Endothelial cell of umbilical vein (primary cell): ENCODE measurements around the gene KAT2A. TPM values are rescaled to one million over a fixed set of nuclear protein-coding genes. Genes with fewer than 3 reads are reported as not detected.

Experiments used
- BruUV-seq: library from RNA; stranded (reverse); fragments of 400-500 nt; replicated peaks from 2 replicates; lab custom pipeline; 2021; lab: Mats Ljungman, UMichigan
- CTCF ChIA-PET: fragments of 300-600, 350-600 bp; sonication (Branson Sonifier 250); formaldehyde crosslinking; loops from one replicate; lab custom pipeline; 2021; ENCODE audit warnings: antibody characterized with exemption, inconsistent platforms; lab: Charles Lee
- POLR2A ChIA-PET: fragments of 300-600, 350-600 bp; sonication (Branson Sonifier 250); formaldehyde crosslinking; loops from one replicate; lab custom pipeline; 2021; ENCODE audit warnings: antibody characterized with exemption, inconsistent platforms; lab: Charles Lee
- DNase-seq: peaks from one replicate; pipeline ENCODE4 v3.0.0-alpha.2; 2011; ENCODE audit warnings: low read depth, low spot score
- FAIRE-seq: peaks from 2 replicates; lab custom pipeline; 2011; peaks lifted over from hg19 to GRCh38; lab: Jason Lieb, UNC
- H2AFZ ChIP-seq: 2 replicates; pipeline ENCODE4 v1.6.0; 2012; ENCODE audit warnings: low read depth, low read length, control low read depth, inconsistent platforms
- H3K27ac ChIP-seq: 2 replicates; pipeline ENCODE4 v1.5.1; 2011; ENCODE audit warnings: low read depth, mild to moderate bottlenecking, control low read depth, low read length, moderate library complexity; ENCODE audit not compliant: insufficient read depth
- H3K27me3 ChIP-seq, 2 experiments: 2 replicates each; pipeline versions ENCODE4 v1.6.0 to v1.6.1; 2011; ENCODE audit warnings: low read length in 2 of 2, mixed read lengths in 1 of 2; ENCODE audit not compliant: control insufficient read depth in 2 of 2, insufficient read depth in 2 of 2
- H3K36me3 ChIP-seq, 2 experiments: 2 replicates in 1 of 2; 3 replicates in 1 of 2; pipeline ENCODE4 v1.5.1; 2011; ENCODE audit warnings: low read length in 2 of 2, mild to moderate bottlenecking in 1 of 2, moderate library complexity in 1 of 2; ENCODE audit not compliant: control insufficient read depth in 2 of 2, insufficient read depth in 2 of 2; ENCODE audit errors: extremely low read depth in 1 of 2
- H3K4me1 ChIP-seq: 3 replicates; pipeline ENCODE4 v1.5.1; 2011; ENCODE audit warnings: mild to moderate bottlenecking, low read length; ENCODE audit not compliant: control insufficient read depth, insufficient read depth; ENCODE audit errors: extremely low read depth
- H3K4me2 ChIP-seq: 2 replicates; pipeline ENCODE4 v1.6.1; 2011; ENCODE audit warnings: low read length, control low read depth, mixed read lengths; ENCODE audit not compliant: insufficient read depth
- H3K4me3 ChIP-seq, 3 experiments: fragments of 200-600 bp in 1 of 3; sonication (generic), shearing (Covaris generic) in 1 of 3; replicated peaks in 1 of 3; 2 replicates each; pipeline ENCODE4 v1.5.1; 2011 to 2016; ENCODE audit warnings: control low read depth in 3 of 3, low read length in 3 of 3, mild to moderate bottlenecking in 2 of 3, inconsistent platforms in 1 of 3, low read depth in 1 of 3, moderate library complexity in 1 of 3; ENCODE audit not compliant: insufficient read depth in 1 of 3
- H3K79me2 ChIP-seq: 2 replicates; pipeline ENCODE4 v1.6.0; 2012; ENCODE audit warnings: low read length, inconsistent platforms; ENCODE audit not compliant: control insufficient read depth, insufficient read depth
- H3K9ac ChIP-seq: replicated peaks from 2 replicates; pipeline ENCODE3; 2011; ENCODE audit warnings: low read length, control low read depth; ENCODE audit not compliant: insufficient read depth; ENCODE audit errors: extremely low read depth
- H3K9me1 ChIP-seq: replicated peaks from 3 replicates; pipeline ENCODE4 v1.6.0; 2011; ENCODE audit warnings: mild to moderate bottlenecking, low read length; ENCODE audit not compliant: control insufficient read depth, insufficient read depth; ENCODE audit errors: extremely low read depth
- H3K9me3 ChIP-seq: replicated peaks from 2 replicates; pipeline ENCODE4 v1.5.1; 2012; ENCODE audit warnings: low read length, inconsistent platforms; ENCODE audit not compliant: control insufficient read depth, insufficient read depth
- H4K20me1 ChIP-seq: replicated peaks from 2 replicates; pipeline ENCODE3; 2011; ENCODE audit warnings: mild to moderate bottlenecking, low read length; ENCODE audit not compliant: control insufficient read depth, insufficient read depth; ENCODE audit errors: extremely low read depth
- CTCF ChIP-seq, 2 donors: IDR thresholded peaks; 1 replicate in 1 of 2; 2 replicates in 1 of 2; pipeline ENCODE4 v1.5.1; 2011; ENCODE audit warnings: low read length in 2 of 2, mild to moderate bottlenecking in 2 of 2, moderate library complexity in 2 of 2, control low read depth in 1 of 2, inconsistent platforms in 1 of 2, low read depth in 1 of 2; ENCODE audit not compliant: insufficient read depth in 1 of 2; ENCODE audit errors: extremely low read depth in 1 of 2
- FOS ChIP-seq: IDR thresholded peaks from 2 replicates; pipeline ENCODE4 v1.6.1; 2011; ENCODE audit warnings: mild to moderate bottlenecking, low read length, moderate library complexity, borderline replicate concordance; ENCODE audit not compliant: insufficient read depth
- JUN ChIP-seq: IDR thresholded peaks from 2 replicates; pipeline ENCODE4 v1.6.1; 2011; ENCODE audit warnings: borderline replicate concordance, low read depth; ENCODE audit not compliant: insufficient read length, insufficient read depth
- MAX ChIP-seq: IDR thresholded peaks from 2 replicates; pipeline ENCODE4 v1.6.1; 2011; ENCODE audit not compliant: insufficient read depth, insufficient read length
- MYC ChIP-seq: IDR thresholded peaks from one replicate; pipeline ENCODE4 v1.6.1; 2011; ENCODE audit warnings: mild to moderate bottlenecking, low read depth, low read length
- POLR2A ChIP-seq: IDR thresholded peaks from 2 replicates; pipeline ENCODE4 v1.6.1; 2012; ENCODE audit warnings: low read depth, mild to moderate bottlenecking, control low read depth, low read length
- POLR2AphosphoS5 ChIP-seq: IDR thresholded peaks from 2 replicates; pipeline ENCODE4 v1.6.1; 2012; ENCODE audit warnings: low read depth, mild to moderate bottlenecking, control low read depth, low read length, moderate library complexity; ENCODE audit not compliant: insufficient read depth
- dilution Hi-C: fragments of 300-500 bp; cut with MboI; formaldehyde crosslinking; loops from one replicate; pipeline ENCODE4 v1.15.0; 2019; ENCODE audit warnings: low sequenced_read_pairs; ENCODE audit not compliant: extremely low pct_ligation_motif_present
- intact Hi-C: fragments of 100-400 bp; cut with micrococcal nuclease; formaldehyde crosslinking; loops from one replicate; pipeline ENCODE4 v1.10.0; 2022
- polyA plus RNA-seq, 4 experiments: library from polyadenylated mRNA; depleted of rRNA in 3 of 4; stranded (reverse) in 3 of 4; unstranded in 1 of 4; fragments of >200 nt; gene quantifications; 2 replicates each; pipeline versions ENCODE4 v1.2.1 to v1.2.3, GENCODE V29; 2011 to 2012; ENCODE audit warnings: missing spikeins in 1 of 4
- total RNA-seq: library from RNA; stranded (reverse); gene quantifications from 2 replicates; pipeline ENCODE4 v1.2.3, GENCODE V29; 2021

Gene KAT2A
- total and polyA plus RNA-seq, 2 donors (not counting 3 experiments of a cell fraction or from before 2014, with no cell fraction given): 32.9 to 33.4 TPM

- POLR2A ChIA-PET: interaction anchor here (0.8 to 1.7 kb wide), 2 partner anchors 10 to 74 kb away, joined by 4 read pairs; no protein-coding TSS in a partner anchor
Observed at GRCh38 chr17:42113293-42114069, 7.7 kb downstream of the KAT2A start.

GRCh38 chr17:42112552-42113176, 8.5 kb downstream of the KAT2A start, which contains the start of gene DHX58:
DHX58 (minus strand) TSS chr17:42112714; CDS start chr17:42111892, 822 bp downstream.
- peak; percentile 88 for DNase-seq
- BruUV-seq: no TSS peak
- dilution Hi-C loops: loop anchor here (25.0 kb wide), 1 partner anchor 150 kb away; the partner anchor contains the start of gene CNP
- Histone ChIP-seq H3K4me1 (peaks cover 9% of the 10 kb centered on the region), H3K4me2 (peak within 1 kb of the TSS; percentile 53), H3K27me3 (no peaks in the 10 kb centered on the region), H3K4me3 (peak within 1 kb of the TSS in 2 of 3 experiments; percentile 29 to 31), H2AFZ (peak within 1 kb of the TSS; percentile 66), H3K9me3 (no peaks in the 10 kb centered on the region), H4K20me1 (no peaks in the 10 kb centered on the region), H3K79me2 (no peaks in the 10 kb centered on the region), H3K27ac (peak within 1 kb of the TSS; percentile 5), H3K9ac (peak within 1 kb of the TSS; percentile 42), H3K9me1 (no peaks in the 10 kb centered on the region), H3K36me3 (no peaks in the 10 kb centered on the region)
- intact Hi-C loops: loop anchor here (1.0 kb wide), 1 partner anchor 88 kb away; no protein-coding TSS in a partner anchor
- TF ChIP-seq MYC (no peak), POLR2AphosphoS5 (peak; percentile 26), POLR2A (peak; percentile 74), CTCF (IDR thresholded peaks at IDR 0.05; ENCODE audit: extremely low read depth in 1 of 2, insufficient read depth in 1 of 2, low read depth in 1 of 2, low read length in 2 of 2) (no peak), MAX (peak; percentile 84), JUN (no peak)
- CTCF ChIA-PET: interaction anchor here (0.6 to 2.2 kb wide), 11 partner anchors 11 to 153 kb away, joined by 3 to 13 read pairs (median 4); partner anchors contain the start of gene NKIRAS2
- FAIRE-seq: peak; percentile 96
- POLR2A ChIA-PET: interaction anchor here (0.6 to 1.7 kb wide), 2 partner anchors 9 to 40 kb away, joined by 4 to 5 read pairs; no protein-coding TSS in a partner anchor

More at GRCh38 chr17:42113293-42114069, 7.7 kb downstream of the KAT2A start:
- Histone ChIP-seq H2AFZ (no peak overlapping the region), H3K79me2 (no peaks in the 10 kb centered on the region), H3K36me3 (no peaks in the 10 kb centered on the region), H3K9ac (no peak overlapping the region), H3K9me3 (no peaks in the 10 kb centered on the region), H3K27ac (no peak overlapping the region), H3K4me1 (peaks cover 9% of the 10 kb centered on the region), H3K9me1 (no peaks in the 10 kb centered on the region), H3K4me3 (no peak overlapping the region), H3K4me2 (no peak overlapping the region), H4K20me1 (no peaks in the 10 kb centered on the region), H3K27me3 (no peaks in the 10 kb centered on the region)
- BruUV-seq: TSS peak; percentile 16
- intact Hi-C loops: no loop called here
- DNase-seq (no peak), FAIRE-seq (no peak)
- CTCF ChIA-PET: interaction anchor here (0.6 to 2.2 kb wide), 11 partner anchors 9 to 154 kb away, joined by 3 to 13 read pairs (median 5); partner anchors contain the start of gene HSPB9
- dilution Hi-C loops: loop anchor here (25.0 kb wide), 1 partner anchor 151 kb away; the partner anchor contains the start of gene CNP
- TF ChIP-seq FOS: no peak
- TF ChIP-seq MYC: no peak
